ENCODE data around the gene PEA15.

The PEA15 gene

DNA sequence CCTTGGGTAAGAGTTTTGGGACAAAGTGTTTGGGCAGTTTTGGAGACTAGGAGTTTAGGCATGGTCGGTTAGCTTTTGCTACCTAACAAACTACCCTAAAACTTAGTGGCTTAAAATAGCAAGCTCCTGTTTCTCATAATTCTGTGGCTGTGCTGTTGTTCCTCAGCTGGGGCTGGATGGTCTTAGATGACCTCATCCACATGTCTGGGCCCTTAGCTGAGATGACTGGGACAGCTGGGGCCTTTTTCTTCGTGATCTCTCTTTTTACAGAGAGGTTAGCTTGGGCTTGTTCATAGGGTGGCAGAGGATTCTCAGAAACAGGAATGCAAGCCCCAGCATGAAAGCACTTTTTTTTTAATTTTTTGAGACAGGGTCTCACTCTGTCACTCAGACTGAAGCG lies 47.2 kb upstream of the PEA15 start (continued):
- TF ChIP-seq ZNF565 (CRISPR knock-in tag; conservative IDR thresholded peaks at IDR 0.05; ENCODE audit: low read depth) = no peak
- no peak for TF ChIP-seq SNAI2 (CRISPR knock-in tag; IDR thresholded peaks at IDR 0.05)

DNA sequence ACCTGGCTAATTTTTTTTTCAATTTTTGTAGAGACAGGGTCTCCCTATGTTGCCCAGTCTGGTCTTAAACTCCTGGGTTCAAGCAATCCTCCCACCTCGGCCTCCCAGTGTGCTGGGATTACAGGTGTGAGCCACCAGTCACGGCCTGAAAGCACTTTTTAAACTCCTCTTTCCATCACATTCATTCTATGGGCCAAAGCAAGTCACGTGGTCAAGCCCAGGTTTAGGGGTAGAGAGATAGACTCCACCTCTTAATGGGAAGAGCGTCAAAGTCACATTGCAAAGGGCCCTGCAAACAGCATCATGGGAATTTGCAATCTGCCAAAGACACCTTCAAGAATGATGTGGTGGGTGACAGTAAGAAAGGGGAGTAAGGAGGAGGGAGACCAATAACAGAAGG lies 46.6 kb upstream of the PEA15 start:
- TF ChIP-seq ZNF70 (CRISPR knock-in tag; IDR thresholded peaks at IDR 0.05) (no peak), CREB5 (CRISPR knock-in tag; IDR thresholded peaks at IDR 0.05; ENCODE audit: low read depth) (no peak), ESRRG (CRISPR knock-in tag; IDR thresholded peaks at IDR 0.05) (no peak), RARB (CRISPR knock-in tag; IDR thresholded peaks at IDR 0.05) (no peak), PPARA (CRISPR knock-in tag; IDR thresholded peaks at IDR 0.05; ENCODE audit: borderline replicate concordance) (no peak), TOX (CRISPR knock-in tag; IDR thresholded peaks at IDR 0.05; ENCODE audit: borderline replicate concordance) (no peak), ZNF565 (CRISPR knock-in tag; conservative IDR thresholded peaks at IDR 0.05; ENCODE audit: low read depth) (no peak), PATZ1 (CRISPR knock-in tag; IDR thresholded peaks at IDR 0.05; ENCODE audit: borderline replicate concordance) (no peak), ARNTL (CRISPR knock-in tag; IDR thresholded peaks at IDR 0.05; ENCODE audit: borderline replicate concordance, low read depth) (no peak), ISL1 (CRISPR knock-in tag; IDR thresholded peaks at IDR 0.05) (no peak), ZNF8 (CRISPR knock-in tag; IDR thresholded peaks at IDR 0.05) (no peak), ZFP30 (CRISPR knock-in tag; IDR thresholded peaks at IDR 0.05) (no peak), CSDC2 (CRISPR knock-in tag; IDR thresholded peaks at IDR 0.05) (no peak)
- TF ChIP-seq, protein P1, sequence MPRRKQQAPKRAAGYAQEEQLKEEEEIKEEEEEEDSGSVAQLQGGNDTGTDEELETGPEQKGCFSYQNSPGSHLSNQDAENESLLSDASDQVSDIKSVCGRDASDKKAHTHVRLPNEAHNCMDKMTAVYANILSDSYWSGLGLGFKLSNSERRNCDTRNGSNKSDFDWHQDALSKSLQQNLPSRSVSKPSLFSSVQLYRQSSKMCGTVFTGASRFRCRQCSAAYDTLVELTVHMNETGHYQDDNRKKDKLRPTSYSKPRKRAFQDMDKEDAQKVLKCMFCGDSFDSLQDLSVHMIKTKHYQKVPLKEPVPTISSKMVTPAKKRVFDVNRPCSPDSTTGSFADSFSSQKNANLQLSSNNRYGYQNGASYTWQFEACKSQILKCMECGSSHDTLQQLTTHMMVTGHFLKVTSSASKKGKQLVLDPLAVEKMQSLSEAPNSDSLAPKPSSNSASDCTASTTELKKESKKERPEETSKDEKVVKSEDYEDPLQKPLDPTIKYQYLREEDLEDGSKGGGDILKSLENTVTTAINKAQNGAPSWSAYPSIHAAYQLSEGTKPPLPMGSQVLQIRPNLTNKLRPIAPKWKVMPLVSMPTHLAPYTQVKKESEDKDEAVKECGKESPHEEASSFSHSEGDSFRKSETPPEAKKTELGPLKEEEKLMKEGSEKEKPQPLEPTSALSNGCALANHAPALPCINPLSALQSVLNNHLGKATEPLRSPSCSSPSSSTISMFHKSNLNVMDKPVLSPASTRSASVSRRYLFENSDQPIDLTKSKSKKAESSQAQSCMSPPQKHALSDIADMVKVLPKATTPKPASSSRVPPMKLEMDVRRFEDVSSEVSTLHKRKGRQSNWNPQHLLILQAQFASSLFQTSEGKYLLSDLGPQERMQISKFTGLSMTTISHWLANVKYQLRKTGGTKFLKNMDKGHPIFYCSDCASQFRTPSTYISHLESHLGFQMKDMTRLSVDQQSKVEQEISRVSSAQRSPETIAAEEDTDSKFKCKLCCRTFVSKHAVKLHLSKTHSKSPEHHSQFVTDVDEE (CRISPR knock-in tag; IDR thresholded peaks at IDR 0.05) = no peak
- ATAC-seq = no peak

GRCh38 chr1:160159846-160160245 lies 45.3 kb upstream of the PEA15 start:
- ATAC-seq = no peak
- TF ChIP-seq ZNF70 (CRISPR knock-in tag; IDR thresholded peaks at IDR 0.05) (no peak), SNAI2 (CRISPR knock-in tag; IDR thresholded peaks at IDR 0.05) (no peak), TOX (CRISPR knock-in tag; IDR thresholded peaks at IDR 0.05; ENCODE audit: borderline replicate concordance) (no peak), PATZ1 (CRISPR knock-in tag; IDR thresholded peaks at IDR 0.05; ENCODE audit: borderline replicate concordance) (no peak), BACH2 (CRISPR knock-in tag; IDR thresholded peaks at IDR 0.05; ENCODE audit: borderline replicate concordance) (no peak), RARB (CRISPR knock-in tag; IDR thresholded peaks at IDR 0.05) (no peak), OSR1 (CRISPR knock-in tag; IDR thresholded peaks at IDR 0.05) (no peak), ISL1 (CRISPR knock-in tag; IDR thresholded peaks at IDR 0.05) (no peak)
- TF ChIP-seq, protein P2, sequence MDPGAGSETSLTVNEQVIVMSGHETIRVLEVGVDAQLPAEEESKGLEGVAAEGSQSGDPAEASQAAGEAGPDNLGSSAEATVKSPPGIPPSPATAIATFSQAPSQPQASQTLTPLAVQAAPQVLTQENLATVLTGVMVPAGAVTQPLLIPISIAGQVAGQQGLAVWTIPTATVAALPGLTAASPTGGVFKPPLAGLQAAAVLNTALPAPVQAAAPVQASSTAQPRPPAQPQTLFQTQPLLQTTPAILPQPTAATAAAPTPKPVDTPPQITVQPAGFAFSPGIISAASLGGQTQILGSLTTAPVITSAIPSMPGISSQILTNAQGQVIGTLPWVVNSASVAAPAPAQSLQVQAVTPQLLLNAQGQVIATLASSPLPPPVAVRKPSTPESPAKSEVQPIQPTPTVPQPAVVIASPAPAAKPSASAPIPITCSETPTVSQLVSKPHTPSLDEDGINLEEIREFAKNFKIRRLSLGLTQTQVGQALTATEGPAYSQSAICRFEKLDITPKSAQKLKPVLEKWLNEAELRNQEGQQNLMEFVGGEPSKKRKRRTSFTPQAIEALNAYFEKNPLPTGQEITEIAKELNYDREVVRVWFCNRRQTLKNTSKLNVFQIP (CRISPR knock-in tag; IDR thresholded peaks at IDR 0.05; ENCODE audit: borderline replicate concordance, low read depth) = no peak
